ENCODE data around the gene TMEM255B. TPM values are rescaled to one million over a fixed set of nuclear protein-coding genes. Genes with fewer than 3 reads are reported as not detected.

TMEM255B gene
- total and polyA plus RNA-seq, 2 of the 4 experiments (the other 2 are of a cell fraction), result 0.36 to 0.94 TPM

DNA sequence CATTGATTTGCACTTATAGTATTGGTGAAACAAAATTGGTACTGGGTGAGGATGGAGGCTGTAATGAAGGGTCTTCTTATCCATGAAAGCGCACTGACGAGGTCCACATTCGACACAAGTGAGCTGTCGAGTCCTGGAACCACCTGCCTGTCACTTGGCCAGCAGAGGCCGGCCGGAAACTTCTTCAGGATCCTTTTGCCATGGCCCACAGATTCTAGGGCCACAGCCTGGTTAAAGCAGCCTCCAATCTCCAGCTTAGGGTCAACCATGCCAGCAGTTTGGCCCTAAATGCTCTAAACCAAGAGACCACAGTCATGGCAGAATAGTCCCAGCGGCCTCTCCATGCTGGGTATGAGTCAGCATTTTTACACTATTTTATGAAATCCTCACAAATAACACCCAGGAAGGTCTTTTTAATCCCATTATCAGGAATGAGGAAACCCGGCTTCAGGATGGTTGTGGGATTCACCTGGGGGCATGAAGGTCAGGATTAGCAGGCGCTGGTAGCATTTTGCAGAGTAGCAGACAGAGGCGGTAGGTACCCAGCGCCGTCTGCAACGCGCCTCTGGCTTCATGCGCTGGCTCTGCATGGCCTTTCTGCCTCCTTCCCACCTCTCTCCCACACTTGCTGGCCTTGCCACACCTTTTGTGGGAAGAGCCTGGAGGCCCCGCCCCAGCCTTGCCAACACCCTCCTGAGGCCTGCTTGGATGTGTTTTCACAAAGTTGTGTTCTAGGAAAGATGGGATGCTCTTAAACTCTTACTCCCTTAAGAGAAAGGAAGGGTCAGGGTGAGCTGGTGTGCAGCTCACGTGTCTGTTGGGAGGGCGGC lies 89.6 kb downstream of the TMEM255B start:
- Histone ChIP-seq H2BK120ac (ENCODE audit: low read depth, low read length) (peak overlapping the region; percentile 18; the same call in 1 of the 2 replicates), H2AFZ (replicated peaks; ENCODE audit: low read length, poor library complexity) (no peak overlapping the region), H2BK5ac (ENCODE audit: low read depth, low read length, poor library complexity, severe bottlenecking) (peak overlapping the region; percentile 42), H3K56ac (ENCODE audit: extremely low read depth, insufficient read depth, low read length) (no peak overlapping the region), H3K14ac (replicated peaks; ENCODE audit: low read depth, low read length) (peak overlapping the region; percentile 53; the same call in 1 of the 2 replicates), H3K79me1 (ENCODE audit: low read depth in 1 of 2, low read length in 2 of 2) (peaks cover 44 to 98% of the 10 kb centered on the region in 2 experiments), H4K5ac (ENCODE audit: low read depth, low read length) (no peak overlapping the region; the same call in 1 of the 2 replicates), H3K9me1 (ENCODE audit: insufficient read depth, low read length) (peaks cover 45% of the 10 kb centered on the region), H2BK20ac (ENCODE audit: low read depth, low read length) (0 out of 2 replicates have a peak overlapping the region, but pooled peaks have one; percentile 12), H4K91ac (ENCODE audit: insufficient read depth, low read depth, low read length) (peak overlapping the region; percentile 22; the same call in 1 of the 2 replicates), H3K23ac (ENCODE audit: low read depth, low read length) (peak overlapping the region; percentile 2; the same call in 1 of the 2 replicates), H3K9ac (ENCODE audit: low read depth, low read length) (no peak overlapping the region), H3K4me3 (ENCODE audit: insufficient read depth, low read depth, low read length) (no peak overlapping the region), H2AK5ac (ENCODE audit: low read depth, low read length) (peak overlapping the region; percentile 39; the same call in 1 of the 2 replicates), H4K20me1 (ENCODE audit: insufficient read depth, low read length) (peaks cover 97% of the 10 kb centered on the region), H4K8ac (ENCODE audit: low read depth in 2 of 2, low read length in 2 of 2) (peak overlapping the region in 1 of 2 experiments; percentile 37; a peak in 1 of 4 replicates), H3K27me3 (ENCODE audit: control insufficient read depth, insufficient read depth, low read length) (no peaks in the 10 kb centered on the region), H3K4me1 (ENCODE audit: control insufficient read depth, insufficient read depth, low read length) (peaks cover 35% of the 10 kb centered on the region), H2AK9ac (replicated peaks; ENCODE audit: low read depth, low read length, poor library complexity) (peak overlapping the region; percentile 38), H2BK15ac (ENCODE audit: low read depth, low read length) (no peak overlapping the region), H3K36me3 (ENCODE audit: control insufficient read depth, insufficient read depth, low read length) (peaks cover 46% of the 10 kb centered on the region), H3K27ac (ENCODE audit: insufficient read depth, low read length) (peak overlapping the region; percentile 39; the same call in 1 of the 2 replicates), H3K18ac (ENCODE audit: low read depth, low read length) (peak overlapping the region; percentile 27; the same call in 1 of the 2 replicates), H3K4ac (ENCODE audit: low read depth, low read length) (peak overlapping the region; percentile 50), H3K9me3 (ENCODE audit: control insufficient read depth, insufficient read depth, low read length) (no peaks in the 10 kb centered on the region), H3K4me2 (ENCODE audit: low read depth, low read length) (no peak overlapping the region)
- TF ChIP-seq RCOR1 (IDR thresholded peaks at IDR 0.05; ENCODE audit: insufficient replicate concordance, low read length), result no peak
- TF ChIP-seq, protein P1, sequence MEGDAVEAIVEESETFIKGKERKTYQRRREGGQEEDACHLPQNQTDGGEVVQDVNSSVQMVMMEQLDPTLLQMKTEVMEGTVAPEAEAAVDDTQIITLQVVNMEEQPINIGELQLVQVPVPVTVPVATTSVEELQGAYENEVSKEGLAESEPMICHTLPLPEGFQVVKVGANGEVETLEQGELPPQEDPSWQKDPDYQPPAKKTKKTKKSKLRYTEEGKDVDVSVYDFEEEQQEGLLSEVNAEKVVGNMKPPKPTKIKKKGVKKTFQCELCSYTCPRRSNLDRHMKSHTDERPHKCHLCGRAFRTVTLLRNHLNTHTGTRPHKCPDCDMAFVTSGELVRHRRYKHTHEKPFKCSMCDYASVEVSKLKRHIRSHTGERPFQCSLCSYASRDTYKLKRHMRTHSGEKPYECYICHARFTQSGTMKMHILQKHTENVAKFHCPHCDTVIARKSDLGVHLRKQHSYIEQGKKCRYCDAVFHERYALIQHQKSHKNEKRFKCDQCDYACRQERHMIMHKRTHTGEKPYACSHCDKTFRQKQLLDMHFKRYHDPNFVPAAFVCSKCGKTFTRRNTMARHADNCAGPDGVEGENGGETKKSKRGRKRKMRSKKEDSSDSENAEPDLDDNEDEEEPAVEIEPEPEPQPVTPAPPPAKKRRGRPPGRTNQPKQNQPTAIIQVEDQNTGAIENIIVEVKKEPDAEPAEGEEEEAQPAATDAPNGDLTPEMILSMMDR (conservative IDR thresholded peaks at IDR 0.05; ENCODE audit: low read depth, low read length), result no peak
- TF ChIP-seq RAD21 (IDR thresholded peaks at IDR 0.05; ENCODE audit: low read length), result no peak
- peak; percentile 91 for TF ChIP-seq MAFK (IDR thresholded peaks at IDR 0.05; ENCODE audit: low read depth, low read length)
- no peak for TF ChIP-seq RFX5 (IDR thresholded peaks at IDR 0.05; ENCODE audit: low read depth, low read length)
- peak; percentile 95 for TF ChIP-seq NFE2L2 (IDR thresholded peaks at IDR 0.05; ENCODE audit: low read depth, low read length)
- TF ChIP-seq FOS (IDR thresholded peaks at IDR 0.05; ENCODE audit: low read depth, low read length), result no peak
- TF ChIP-seq MAZ (IDR thresholded peaks at IDR 0.05; ENCODE audit: borderline replicate concordance, low read depth, low read length), result no peak
- TF ChIP-seq, protein P2, sequence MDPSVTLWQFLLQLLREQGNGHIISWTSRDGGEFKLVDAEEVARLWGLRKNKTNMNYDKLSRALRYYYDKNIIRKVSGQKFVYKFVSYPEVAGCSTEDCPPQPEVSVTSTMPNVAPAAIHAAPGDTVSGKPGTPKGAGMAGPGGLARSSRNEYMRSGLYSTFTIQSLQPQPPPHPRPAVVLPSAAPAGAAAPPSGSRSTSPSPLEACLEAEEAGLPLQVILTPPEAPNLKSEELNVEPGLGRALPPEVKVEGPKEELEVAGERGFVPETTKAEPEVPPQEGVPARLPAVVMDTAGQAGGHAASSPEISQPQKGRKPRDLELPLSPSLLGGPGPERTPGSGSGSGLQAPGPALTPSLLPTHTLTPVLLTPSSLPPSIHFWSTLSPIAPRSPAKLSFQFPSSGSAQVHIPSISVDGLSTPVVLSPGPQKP (IDR thresholded peaks at IDR 0.05; ENCODE audit: borderline replicate concordance, low read depth, low read length), result no peak
- no peak for TF ChIP-seq BHLHE40 (IDR thresholded peaks at IDR 0.05; ENCODE audit: low read depth, low read length)
- no peak for TF ChIP-seq SMC3 (IDR thresholded peaks at IDR 0.05; ENCODE audit: low read depth, low read length)
- WGBS, 2 experiments (ENCODE audit: extremely low coverage in 2 of 2, insufficient read length in 1 of 2), result 94% methylated on average over 6 of the region's 18 CpGs; no CpG with 5 or more reads in 1 of the 2 experiments
- intact Hi-C loops (cut with micrococcal nuclease) (no loop called here), dilution Hi-C loops (cut with HindIII; ENCODE audit: low sequenced_read_pairs, unreplicated experiment) (no loop called here), in situ Hi-C loops (cut with MboI; ENCODE audit: low sequenced_read_pairs) (no loop called here)
- ChIA-PET POLR2A (ENCODE audit: unreplicated experiment) (interaction anchor here (0.6 kb wide), 1 partner anchor 15 kb away, joined by 3 read pairs; no protein-coding TSS in a partner anchor), CTCF (no interaction called here)
- no peak for DNase-seq
- BruUV-seq (replicated peaks), result no TSS peak
- no peak for ATAC-seq (ENCODE audit: low read depth)

Data from IMR-90 (cell line).